ENCODE data around the gene ACSM3.

ACSM3 gene

GRCh38 chr16:20806168-20807050, 42.6 kb downstream of the ACSM3 start, which contains the start of the genes ERI2 and REXO5:
TSS of gene ERI2 (minus strand) at chr16:20806472. CDS start at chr16:20806430, 42 bp downstream.
TSS of gene REXO5 (plus strand) at chr16:20806527. CDS start at chr16:20806954, 427 bp downstream.
- DNase-seq (ENCODE audit: low read depth): peak; percentile 92
- TF ChIP-seq CTCF (conservative IDR thresholded peaks at IDR 0.05; ENCODE audit: low read length): peak; percentile 61
- peak within 1 kb of the TSS; percentile 75 for H3K4me3 ChIP-seq (ENCODE audit: low read length)

- no peak for TF ChIP-seq CTCF (conservative IDR thresholded peaks at IDR 0.05; ENCODE audit: low read length)
- DNase-seq (ENCODE audit: low read depth): no peak
- no peak overlapping the region for H3K4me3 ChIP-seq (ENCODE audit: low read length)
Measured at GRCh38 chr16:20807862-20808261, 44.0 kb downstream of the ACSM3 start.

DNA sequence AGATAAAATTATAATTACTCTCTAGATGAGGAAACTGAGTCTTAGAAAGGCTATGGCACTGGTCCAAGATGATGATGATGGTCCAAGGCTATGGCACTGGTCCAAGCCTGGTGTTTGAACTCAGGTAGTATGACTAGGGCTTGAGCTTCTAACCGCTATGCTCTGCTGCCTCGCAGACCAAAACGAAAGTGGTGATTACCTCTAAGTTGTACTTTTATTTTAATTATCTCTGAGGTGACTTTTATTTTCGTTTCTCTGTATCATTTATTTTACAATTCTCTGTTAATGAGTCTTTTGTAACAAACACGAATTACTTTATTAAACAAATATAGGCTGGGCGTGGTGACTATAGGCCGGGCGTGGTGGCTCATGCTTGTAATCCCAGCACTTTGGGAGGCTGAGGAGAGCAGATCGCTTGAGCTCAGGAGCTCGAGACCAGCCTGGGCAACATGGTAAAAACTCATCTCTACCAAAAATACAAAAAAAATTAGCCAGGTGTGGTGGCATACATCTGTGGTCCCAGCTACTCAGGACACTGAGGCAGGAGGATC, 48.1 kb downstream of the ACSM3 start:
- no peak for TF ChIP-seq CTCF (conservative IDR thresholded peaks at IDR 0.05; ENCODE audit: low read length)
- DNase-seq (ENCODE audit: low read depth): no peak
- H3K4me3 ChIP-seq (ENCODE audit: low read length): no peak overlapping the region

DNA sequence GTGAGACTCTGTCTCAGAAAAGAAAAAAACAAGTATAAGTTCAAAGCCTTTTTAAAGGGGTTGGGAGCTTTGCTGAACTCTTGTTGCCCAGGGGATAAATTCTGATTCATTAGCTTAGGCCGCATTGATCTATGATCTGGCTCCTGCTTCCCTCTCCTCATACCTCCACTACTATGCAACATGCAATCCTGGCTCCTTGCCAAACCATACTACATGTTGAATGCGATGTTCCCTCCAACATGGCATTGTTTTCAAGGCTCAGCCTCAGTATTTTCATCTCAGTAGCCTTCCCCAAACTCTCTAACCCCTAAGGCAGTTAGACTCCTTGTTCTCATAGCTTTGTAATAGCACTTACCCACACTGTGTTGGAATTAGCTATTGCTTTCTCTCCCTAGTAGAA, 48.7 kb downstream of the ACSM3 start:
- TF ChIP-seq CTCF (conservative IDR thresholded peaks at IDR 0.05; ENCODE audit: low read length): no peak
- no peak for DNase-seq (ENCODE audit: low read depth)
- no peak overlapping the region for H3K4me3 ChIP-seq (ENCODE audit: low read length)

DNA sequence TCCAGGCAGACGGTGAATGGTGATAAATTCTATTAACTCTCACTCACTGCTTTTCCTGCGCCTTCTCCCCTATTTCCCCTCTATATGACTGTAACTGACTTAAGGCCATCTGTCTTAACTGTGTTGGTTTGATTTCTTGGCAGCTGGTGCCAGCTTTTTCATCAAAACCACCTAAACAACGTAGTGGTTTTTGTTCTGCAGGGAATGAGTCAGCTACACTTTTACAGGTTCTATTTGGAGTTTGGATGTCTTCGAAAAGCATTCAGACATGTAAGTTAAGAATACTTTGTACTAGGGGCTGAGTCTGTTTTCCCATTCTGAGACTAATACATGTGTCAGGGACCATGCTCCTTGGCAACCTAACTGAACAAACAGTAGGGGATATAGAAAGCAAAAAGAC, 51.0 kb downstream of the ACSM3 start:
- H3K4me3 ChIP-seq (ENCODE audit: low read length): no peak overlapping the region
- DNase-seq (ENCODE audit: low read depth): no peak
- TF ChIP-seq CTCF (conservative IDR thresholded peaks at IDR 0.05; ENCODE audit: low read length): no peak

GRCh38 chr16:20818929-20819585, 55.2 kb downstream of the ACSM3 start:
- no peak for TF ChIP-seq CTCF (conservative IDR thresholded peaks at IDR 0.05; ENCODE audit: low read length)
- no peak overlapping the region for H3K4me3 ChIP-seq (ENCODE audit: low read length)
- DNase-seq (ENCODE audit: low read depth): no peak
